Effector memory CD8-positive, alpha-beta T cell (primary cell): ENCODE measurements around the gene SGIP1.

ENCODE experiments used
- ATAC-seq: fragments of 150-1000 bp; cut with Tn5 transposase; replicated peaks from 2 replicates; pipeline ENCODE4 v1.10.0; 2021; ENCODE audit warnings: mild to moderate bottlenecking, moderate library complexity
- DNase-seq, 3 experiments: peaks; one replicate each; pipeline ENCODE4 v3.0.0; 2021
- H3K27ac Mint-ChIP-seq, 2 donors: one replicate each; pipeline ENCODE4 v1.8.0; 2022; ENCODE audit warnings: mild to moderate bottlenecking in 2 of 2, mixed read lengths in 2 of 2, moderate library complexity in 2 of 2
- H3K27me3 Mint-ChIP-seq, 2 donors: one replicate each; pipeline ENCODE4 v1.8.0; 2022; ENCODE audit warnings: mixed read lengths in 2 of 2
- H3K36me3 Mint-ChIP-seq: one replicate; pipeline ENCODE4 v1.8.0; 2022; ENCODE audit warnings: mild to moderate bottlenecking, moderate library complexity, mixed read lengths; ENCODE audit not compliant: insufficient read depth
- H3K4me1 Mint-ChIP-seq, 2 donors: one replicate each; pipeline ENCODE4 v1.8.0; 2022; ENCODE audit warnings: low read depth in 2 of 2, mixed read lengths in 2 of 2
- H3K4me3 Mint-ChIP-seq, 2 donors: one replicate each; pipeline ENCODE4 v1.8.0; 2022; ENCODE audit warnings: mild to moderate bottlenecking in 2 of 2, mixed read lengths in 2 of 2, moderate library complexity in 2 of 2
- H3K9me3 Mint-ChIP-seq, 2 donors: one replicate each; pipeline ENCODE4 v1.8.0; 2022; ENCODE audit warnings: mixed read lengths in 2 of 2

SGIP1 gene

GRCh38 chr1:66752671-66753371 is 218.9 kb downstream of the SGIP1 start:
- no peak overlapping the region for H3K27ac Mint-ChIP-seq

GRCh38 chr1:66757722-66758240 is 223.8 kb downstream of the SGIP1 start:
- no peaks in the 10 kb centered on the region for H3K9me3 Mint-ChIP-seq
- H3K4me1 Mint-ChIP-seq: peaks cover 2 to 3% of the 10 kb centered on the region in 2 donors
- ATAC-seq: no peak
- peaks cover 17 to 25% of the 10 kb centered on the region in 2 donors for H3K27me3 Mint-ChIP-seq
- H3K36me3 Mint-ChIP-seq: no peaks in the 10 kb centered on the region
- no peak overlapping the region for H3K4me3 Mint-ChIP-seq
- no peak overlapping the region for H3K27ac Mint-ChIP-seq
- no peak for DNase-seq

More at GRCh38 chr1:66752671-66753371, 218.9 kb downstream of the SGIP1 start:
- ATAC-seq (no peak), DNase-seq (no peak)
- peaks cover 9 to 10% of the 10 kb centered on the region in 2 donors for H3K4me1 Mint-ChIP-seq
- H3K27me3 Mint-ChIP-seq: peaks cover 61 to 67% of the 10 kb centered on the region in 2 donors
- H3K4me3 Mint-ChIP-seq: peak overlapping the region; percentile 3 to 35
- H3K36me3 Mint-ChIP-seq: no peaks in the 10 kb centered on the region
- no peaks in the 10 kb centered on the region for H3K9me3 Mint-ChIP-seq

- H3K9me3 Mint-ChIP-seq: no peaks in the 10 kb centered on the region
- no peak overlapping the region for H3K4me3 Mint-ChIP-seq
- DNase-seq (no peak), ATAC-seq (peak; percentile 19)
- no peaks in the 10 kb centered on the region for H3K4me1 Mint-ChIP-seq
- H3K27me3 Mint-ChIP-seq: peaks cover 12 to 20% of the 10 kb centered on the region in 2 donors
- H3K27ac Mint-ChIP-seq: no peak overlapping the region
- no peaks in the 10 kb centered on the region for H3K36me3 Mint-ChIP-seq
Measured at GRCh38 chr1:66758241-66758755, 224.3 kb downstream of the SGIP1 start.

GRCh38 chr1:66760506-66760905 is 226.6 kb downstream of the SGIP1 start:
- Mint-ChIP-seq H3K27me3 (peaks cover 8 to 12% of the 10 kb centered on the region in 2 donors), H3K9me3 (no peaks in the 10 kb centered on the region)
- no peak for ATAC-seq

DNA sequence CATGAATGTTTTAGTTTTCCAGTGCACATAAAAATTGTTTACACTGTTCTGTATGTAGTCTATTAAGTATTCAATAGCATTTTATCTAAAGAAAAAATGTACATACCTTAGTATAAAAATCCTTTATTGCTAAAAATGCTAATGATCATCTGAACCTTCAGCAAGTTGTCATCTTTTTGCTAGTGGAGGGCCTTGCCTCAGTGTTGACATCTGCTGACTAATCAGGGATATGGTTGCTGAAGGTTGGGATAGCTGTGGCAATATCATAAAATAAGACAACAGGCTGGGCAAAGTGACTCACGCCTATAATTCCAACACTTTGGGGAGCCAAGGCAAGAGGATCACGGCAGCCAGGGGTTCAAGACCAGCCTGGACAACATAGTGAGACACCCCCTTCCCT is 227.3 kb downstream of the SGIP1 start:
- Mint-ChIP-seq H3K27ac (no peak overlapping the region), H3K36me3 (no peaks in the 10 kb centered on the region), H3K4me1 (no peaks in the 10 kb centered on the region), H3K4me3 (no peak overlapping the region), H3K9me3 (no peaks in the 10 kb centered on the region), H3K27me3 (peaks cover 8 to 11% of the 10 kb centered on the region in 2 donors)
- ATAC-seq (no peak), DNase-seq (no peak)

More at GRCh38 chr1:66760506-66760905, 226.6 kb downstream of the SGIP1 start:
- Mint-ChIP-seq H3K36me3 (no peaks in the 10 kb centered on the region), H3K27ac (no peak overlapping the region), H3K4me3 (no peak overlapping the region), H3K4me1 (no peaks in the 10 kb centered on the region)
- no peak for DNase-seq

DNA sequence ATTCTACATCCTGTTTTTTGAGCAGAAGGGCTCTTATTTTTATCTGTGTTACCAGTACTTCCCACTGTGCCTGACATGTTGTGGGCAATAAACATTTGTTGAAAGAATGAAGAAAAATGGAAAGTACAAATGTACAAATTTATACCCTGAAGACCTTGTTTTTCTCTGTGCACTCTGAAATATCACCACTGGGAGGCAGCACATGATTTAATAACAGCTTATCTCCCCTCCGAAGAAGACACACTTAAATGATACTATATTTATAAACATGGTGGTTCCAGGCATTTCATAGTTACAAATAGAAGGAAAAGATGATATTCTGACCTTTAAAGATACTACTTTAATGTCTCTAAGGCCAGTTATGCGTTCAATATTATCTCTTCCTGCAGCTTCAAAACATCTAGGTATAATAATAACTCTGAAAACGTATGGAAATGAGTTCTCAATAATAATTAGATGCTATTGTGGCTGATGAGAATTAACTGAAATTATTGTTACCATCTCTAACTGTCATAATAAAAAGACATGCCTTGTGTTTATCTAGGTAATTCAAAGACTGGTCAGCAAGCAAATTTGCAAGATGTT is 231.1 kb downstream of the SGIP1 start:
- no peak overlapping the region for H3K27ac Mint-ChIP-seq
- peaks cover 7 to 13% of the 10 kb centered on the region in 2 donors for H3K4me1 Mint-ChIP-seq
- H3K27me3 Mint-ChIP-seq: no peaks in the 10 kb centered on the region
- DNase-seq (peak; percentile 39 to 64 (median 42)), ATAC-seq (peak; percentile 62)
- H3K36me3 Mint-ChIP-seq: no peaks in the 10 kb centered on the region
- no peaks in the 10 kb centered on the region for H3K9me3 Mint-ChIP-seq
- H3K4me3 Mint-ChIP-seq: no peak overlapping the region

GRCh38 chr1:66767626-66768025 is 233.7 kb downstream of the SGIP1 start:
- DNase-seq: no peak
- no peaks in the 10 kb centered on the region for H3K36me3 Mint-ChIP-seq
- H3K27me3 Mint-ChIP-seq: no peaks in the 10 kb centered on the region
- peaks cover 11 to 17% of the 10 kb centered on the region in 2 donors for H3K4me1 Mint-ChIP-seq
- no peak overlapping the region for H3K4me3 Mint-ChIP-seq
- H3K9me3 Mint-ChIP-seq: no peaks in the 10 kb centered on the region
- no peak overlapping the region for H3K27ac Mint-ChIP-seq
- no peak for ATAC-seq

- H3K9me3 Mint-ChIP-seq: no peaks in the 10 kb centered on the region
- H3K27me3 Mint-ChIP-seq: no peaks in the 10 kb centered on the region
- ATAC-seq (no peak), DNase-seq (no peak)
- peak overlapping the region in 1 of 2 donors; percentile 73 for H3K27ac Mint-ChIP-seq
- H3K4me3 Mint-ChIP-seq: peak overlapping the region; percentile 55 to 61
- peaks cover 11 to 17% of the 10 kb centered on the region in 2 donors for H3K4me1 Mint-ChIP-seq
- no peaks in the 10 kb centered on the region for H3K36me3 Mint-ChIP-seq
Measured at GRCh38 chr1:66768965-66769364, 235.0 kb downstream of the SGIP1 start.

DNA sequence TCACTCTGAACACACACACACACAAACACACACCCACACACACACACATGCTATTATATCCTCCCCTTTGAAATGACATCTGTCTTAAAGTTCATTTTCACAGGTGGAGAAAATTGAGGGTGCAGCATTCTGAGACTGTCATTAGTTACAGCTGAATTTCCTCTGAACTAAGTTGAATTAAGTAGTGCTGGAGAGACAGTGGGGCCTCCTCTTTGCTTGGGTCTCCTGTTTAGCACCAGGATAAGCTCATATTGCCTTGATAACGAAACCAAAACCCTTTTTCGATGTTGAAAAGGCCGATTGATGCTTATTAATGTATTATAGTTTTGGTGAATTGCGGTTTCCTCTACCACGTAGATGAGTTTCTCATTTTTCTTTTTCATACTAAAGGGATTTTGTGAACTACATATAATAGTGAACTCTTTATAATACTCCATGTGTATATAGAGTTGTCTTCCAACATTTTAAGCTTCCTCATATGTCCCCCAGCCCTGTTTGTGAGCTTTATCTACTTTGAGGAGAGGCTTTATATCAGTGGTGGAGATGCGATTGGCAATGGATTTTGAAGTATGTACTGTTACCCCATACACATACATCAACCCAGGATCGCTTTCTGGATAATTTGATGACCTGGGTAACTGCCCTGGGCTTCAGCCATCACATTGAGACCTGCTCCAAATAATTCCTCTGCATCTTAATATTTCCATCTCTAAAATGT is 235.7 kb downstream of the SGIP1 start:
- H3K36me3 Mint-ChIP-seq: no peaks in the 10 kb centered on the region
- H3K4me1 Mint-ChIP-seq: peaks cover 11 to 17% of the 10 kb centered on the region in 2 donors
- ATAC-seq (peak; percentile 80), DNase-seq (peak in 1 of 3 experiments; percentile 9)
- H3K27ac Mint-ChIP-seq: peak overlapping the region; percentile 73 to 81
- H3K4me3 Mint-ChIP-seq: peak overlapping the region; percentile 55 to 61
- no peaks in the 10 kb centered on the region for H3K27me3 Mint-ChIP-seq
- H3K9me3 Mint-ChIP-seq: no peaks in the 10 kb centered on the region

DNA sequence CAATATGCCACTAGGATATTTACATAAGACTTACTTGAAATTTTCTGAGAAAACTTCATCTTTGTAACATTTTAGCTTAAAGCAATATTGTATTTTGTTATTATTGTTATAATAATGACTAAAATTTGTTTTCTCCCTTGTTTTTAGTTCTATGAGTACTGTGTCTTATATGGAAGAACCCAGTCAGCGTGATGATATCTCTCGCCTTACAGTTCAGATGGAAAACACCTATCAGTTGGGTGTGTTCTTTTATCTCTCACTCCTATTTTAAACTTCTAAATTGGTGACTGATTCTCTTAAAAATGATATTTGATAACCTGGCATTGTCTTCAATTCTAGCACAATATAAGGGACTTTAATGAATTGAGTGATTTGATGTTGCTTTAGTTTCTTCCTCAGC is 236.3 kb downstream of the SGIP1 start:
- peak overlapping the region; percentile 73 to 81 for H3K27ac Mint-ChIP-seq
- peaks cover 11 to 17% of the 10 kb centered on the region in 2 donors for H3K4me1 Mint-ChIP-seq
- no peaks in the 10 kb centered on the region for H3K36me3 Mint-ChIP-seq
- ATAC-seq: no peak
- peaks cover under 1% of the 10 kb centered on the region in 2 donors for H3K27me3 Mint-ChIP-seq
- no peak for DNase-seq
- no peaks in the 10 kb centered on the region for H3K9me3 Mint-ChIP-seq
- H3K4me3 Mint-ChIP-seq: peak overlapping the region; percentile 55 to 61

- Mint-ChIP-seq H3K4me3 (peak overlapping the region; percentile 55 to 61), H3K4me1 (peaks cover 11 to 17% of the 10 kb centered on the region in 2 donors), H3K27ac (peak overlapping the region; percentile 27 to 41), H3K27me3 (peaks cover 5% of the 10 kb centered on the region in 2 donors), H3K9me3 (no peaks in the 10 kb centered on the region), H3K36me3 (no peaks in the 10 kb centered on the region)
- no peak for DNase-seq
- ATAC-seq: no peak
Measured at GRCh38 chr1:66770694-66771093, 236.7 kb downstream of the SGIP1 start.

GRCh38 chr1:66773227-66773626 is 239.3 kb downstream of the SGIP1 start:
- ATAC-seq (no peak), DNase-seq (no peak)
- H3K36me3 Mint-ChIP-seq: no peaks in the 10 kb centered on the region
- peaks cover 7% of the 10 kb centered on the region in 2 donors for H3K27me3 Mint-ChIP-seq
- no peak overlapping the region for H3K4me3 Mint-ChIP-seq
- no peak overlapping the region for H3K27ac Mint-ChIP-seq
- H3K9me3 Mint-ChIP-seq: no peaks in the 10 kb centered on the region
- H3K4me1 Mint-ChIP-seq: peaks cover 11 to 17% of the 10 kb centered on the region in 2 donors

GRCh38 chr1:66774438-66774837 is 240.5 kb downstream of the SGIP1 start:
- Mint-ChIP-seq H3K27ac (no peak overlapping the region), H3K4me1 (peaks cover 4 to 11% of the 10 kb centered on the region in 2 donors), H3K9me3 (no peaks in the 10 kb centered on the region), H3K36me3 (no peaks in the 10 kb centered on the region), H3K4me3 (no peak overlapping the region), H3K27me3 (peaks cover 11 to 12% of the 10 kb centered on the region in 2 donors)
- no peak for ATAC-seq
- no peak for DNase-seq
